Measurements from ENCODE around the gene ORC5. TPM values are rescaled to one million over a fixed set of nuclear protein-coding genes. Genes with fewer than 3 reads are reported as not detected.

The ORC5 gene
- polyA plus RNA-seq, 2 of the 4 experiments (the other 2 are of a cell fraction): 17.8 to 28.4 TPM

DNA sequence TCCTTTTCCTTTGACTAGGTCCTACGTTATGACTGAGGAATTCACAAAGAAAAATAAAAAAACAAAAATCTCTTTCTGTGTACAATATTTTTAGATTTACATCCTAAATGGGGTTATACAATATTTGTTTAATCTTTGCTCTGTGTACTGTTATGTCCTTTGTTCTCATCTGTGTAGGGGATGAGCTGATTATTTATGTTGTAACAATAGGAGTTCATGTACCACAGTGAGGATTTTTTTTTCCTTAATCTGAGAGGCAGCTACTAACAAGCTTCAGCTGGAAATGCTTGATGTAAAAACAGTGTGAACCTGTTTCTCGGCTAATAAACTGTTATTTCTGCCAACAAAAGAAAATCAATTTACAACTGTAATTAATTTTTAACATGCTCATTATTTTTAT, 58.0 kb downstream of the ORC5 start:
- no peak for DNase-seq (ENCODE audit: low read depth in 1 of 2, low spot score in 1 of 2)
- Histone ChIP-seq H3K4me3 (no peak overlapping the region), H3K9me3 (no peaks in the 10 kb centered on the region), H3K27ac (no peak overlapping the region), H3K4me1 (no peaks in the 10 kb centered on the region), H3K4me2 (no peak overlapping the region)
- TF ChIP-seq HEYL (CRISPR knock-in tag; IDR thresholded peaks at IDR 0.05): no peak
- no peak for TF ChIP-seq FOSL2 (IDR thresholded peaks at IDR 0.05)
- TF ChIP-seq FOSL2 (CRISPR knock-in tag; IDR thresholded peaks at IDR 0.05): no peak
- no peak for TF ChIP-seq HOXB13 (CRISPR knock-in tag; IDR thresholded peaks at IDR 0.05; ENCODE audit: low read depth)
- no peak for TF ChIP-seq RCOR1 (IDR thresholded peaks at IDR 0.05; ENCODE audit: low read depth, low read length)
- no peak for TF ChIP-seq FOSB (CRISPR knock-in tag; IDR thresholded peaks at IDR 0.05)
- TF ChIP-seq HMGXB4 (CRISPR knock-in tag; IDR thresholded peaks at IDR 0.05; ENCODE audit: borderline replicate concordance): no peak
- TF ChIP-seq POLR2AphosphoS2 (conservative IDR thresholded peaks at IDR 0.05; ENCODE audit: low read length): no peak
- TF ChIP-seq PHF8 (IDR thresholded peaks at IDR 0.05; ENCODE audit: borderline replicate concordance, low read depth): no peak
- no peak for TF ChIP-seq EHMT2 (IDR thresholded peaks at IDR 0.05; ENCODE audit: low read depth)
- no peak for TF ChIP-seq ESRRA (IDR thresholded peaks at IDR 0.05; ENCODE audit: borderline replicate concordance, low read length)
- no peak for TF ChIP-seq RFX5 (IDR thresholded peaks at IDR 0.05)
- no peak for TF ChIP-seq ZSCAN20 (CRISPR knock-in tag; IDR thresholded peaks at IDR 0.05)
- no peak for TF ChIP-seq JUN (IDR thresholded peaks at IDR 0.05)
- TF ChIP-seq, protein P1, sequence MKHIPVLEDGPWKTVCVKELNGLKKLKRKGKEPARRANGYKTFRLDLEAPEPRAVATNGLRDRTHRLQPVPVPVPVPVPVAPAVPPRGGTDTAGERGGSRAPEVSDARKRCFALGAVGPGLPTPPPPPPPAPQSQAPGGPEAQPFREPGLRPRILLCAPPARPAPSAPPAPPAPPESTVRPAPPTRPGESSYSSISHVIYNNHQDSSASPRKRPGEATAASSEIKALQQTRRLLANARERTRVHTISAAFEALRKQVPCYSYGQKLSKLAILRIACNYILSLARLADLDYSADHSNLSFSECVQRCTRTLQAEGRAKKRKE (CRISPR knock-in tag; IDR thresholded peaks at IDR 0.05; ENCODE audit: low read depth): no peak
- TF ChIP-seq HOXB5 (CRISPR knock-in tag; IDR thresholded peaks at IDR 0.05): no peak
- TF ChIP-seq REST (IDR thresholded peaks at IDR 0.05): no peak
- TF ChIP-seq USF2 (IDR thresholded peaks at IDR 0.05): no peak
- no peak for TF ChIP-seq JUNB (IDR thresholded peaks at IDR 0.05)
- no peak for TF ChIP-seq PBX3 (IDR thresholded peaks at IDR 0.05)
- TF ChIP-seq POLR2A (IDR thresholded peaks at IDR 0.05; ENCODE audit: low read length): no peak
- ChIA-PET CTCF (interaction anchor here (1.0 to 2.4 kb wide), 4 partner anchors 10 to 703 kb away, joined by 3 to 8 read pairs (median 3); no protein-coding TSS in a partner anchor), POLR2A (no interaction called here)
- no peak for ATAC-seq
- FAIRE-seq: no peak
- WGBS (ENCODE audit: missing lambda C conversion rate): 88% methylated on average over 2 of the region's 2 CpGs
